Astrocyte of the spinal cord (primary cell): ENCODE results near the gene TESK1.
"Not testable (repeated sequence)": the region's sequence is repeated elsewhere in the genome, so short reads cannot be mapped to it uniquely, and the experiment has no call there.

ENCODE experiments used
- DNase-seq: peaks from one replicate; pipeline ENCODE4 v3.0.0; 2011; ENCODE audit warnings: low read depth, low spot score
- H3K4me3 ChIP-seq: 2 replicates; pipeline ENCODE4 v1.5.1; 2011; ENCODE audit warnings: low read depth, mild to moderate bottlenecking, low read length, moderate library complexity
- in situ Hi-C: cut with HindIII; loops from 2 replicates; pipeline ENCODE4 v1.10.0; 2017; ENCODE audit warnings: low sequenced_read_pairs
- TF ChIP-seq, protein P1 (sequence below): IDR thresholded peaks from 2 replicates; pipeline ENCODE4 v1.5.1; 2012; ENCODE audit warnings: low read depth, mild to moderate bottlenecking, low read length, inconsistent platforms

Gene TESK1

DNA sequence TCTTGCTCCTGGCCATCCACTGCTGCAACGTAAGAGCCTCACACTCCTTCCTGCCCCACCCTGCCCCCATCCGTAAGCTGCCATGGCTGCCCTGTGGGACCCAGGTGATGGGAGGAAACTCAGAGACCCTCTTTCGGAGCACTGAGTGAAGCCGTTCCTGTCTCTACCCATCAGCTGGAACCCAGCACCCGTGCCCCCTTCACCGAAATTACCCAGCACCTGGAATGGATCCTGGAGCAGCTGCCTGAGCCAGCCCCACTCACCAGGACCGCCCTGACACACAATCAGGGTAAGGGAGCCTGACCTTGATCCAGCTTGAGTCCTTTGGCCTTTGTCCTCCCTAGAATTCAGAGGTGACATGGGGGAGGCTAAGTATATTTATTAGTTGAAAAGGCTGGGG lies 3.2 kb downstream of the TESK1 start:
- TF ChIP-seq, protein P1, sequence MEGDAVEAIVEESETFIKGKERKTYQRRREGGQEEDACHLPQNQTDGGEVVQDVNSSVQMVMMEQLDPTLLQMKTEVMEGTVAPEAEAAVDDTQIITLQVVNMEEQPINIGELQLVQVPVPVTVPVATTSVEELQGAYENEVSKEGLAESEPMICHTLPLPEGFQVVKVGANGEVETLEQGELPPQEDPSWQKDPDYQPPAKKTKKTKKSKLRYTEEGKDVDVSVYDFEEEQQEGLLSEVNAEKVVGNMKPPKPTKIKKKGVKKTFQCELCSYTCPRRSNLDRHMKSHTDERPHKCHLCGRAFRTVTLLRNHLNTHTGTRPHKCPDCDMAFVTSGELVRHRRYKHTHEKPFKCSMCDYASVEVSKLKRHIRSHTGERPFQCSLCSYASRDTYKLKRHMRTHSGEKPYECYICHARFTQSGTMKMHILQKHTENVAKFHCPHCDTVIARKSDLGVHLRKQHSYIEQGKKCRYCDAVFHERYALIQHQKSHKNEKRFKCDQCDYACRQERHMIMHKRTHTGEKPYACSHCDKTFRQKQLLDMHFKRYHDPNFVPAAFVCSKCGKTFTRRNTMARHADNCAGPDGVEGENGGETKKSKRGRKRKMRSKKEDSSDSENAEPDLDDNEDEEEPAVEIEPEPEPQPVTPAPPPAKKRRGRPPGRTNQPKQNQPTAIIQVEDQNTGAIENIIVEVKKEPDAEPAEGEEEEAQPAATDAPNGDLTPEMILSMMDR: no peak
- in situ Hi-C loops: no loop called here
- no peak for DNase-seq
- no peak overlapping the region for H3K4me3 ChIP-seq

DNA sequence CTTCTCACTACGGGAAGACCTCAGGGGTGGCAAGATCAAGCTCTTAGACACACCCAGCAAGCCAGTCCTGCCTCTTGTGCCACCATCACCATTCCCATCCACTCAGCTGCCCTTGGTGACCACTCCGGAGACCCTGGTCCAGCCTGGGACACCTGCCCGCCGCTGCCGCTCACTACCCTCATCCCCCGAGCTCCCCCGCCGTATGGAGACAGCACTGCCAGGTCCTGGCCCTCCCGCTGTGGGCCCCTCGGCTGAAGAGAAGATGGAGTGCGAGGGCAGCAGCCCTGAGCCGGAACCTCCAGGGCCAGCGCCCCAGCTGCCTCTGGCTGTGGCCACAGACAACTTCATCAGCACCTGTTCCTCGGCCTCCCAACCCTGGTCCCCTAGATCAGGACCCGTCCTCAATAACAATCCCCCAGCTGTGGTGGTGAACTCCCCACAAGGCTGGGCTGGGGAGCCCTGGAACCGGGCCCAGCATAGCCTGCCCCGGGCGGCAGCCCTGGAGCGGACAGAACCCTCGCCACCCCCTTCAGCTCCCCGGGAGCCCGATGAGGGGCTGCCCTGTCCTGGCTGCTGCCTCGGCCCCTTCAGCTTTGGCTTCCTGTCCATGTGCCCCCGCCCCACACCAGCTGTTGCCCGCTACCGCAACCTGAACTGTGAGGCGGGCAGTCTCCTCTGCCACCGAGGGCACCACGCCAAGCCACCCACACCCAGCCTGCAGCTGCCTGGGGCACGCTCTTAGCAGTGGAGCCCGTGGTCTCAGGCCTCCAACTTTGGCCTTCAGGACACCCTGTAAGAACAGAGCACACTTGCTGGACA lies 4.1 kb downstream of the TESK1 start:
- in situ Hi-C loops: no loop called here
- DNase-seq: no peak
- TF ChIP-seq, protein P1: no peak
- no peak overlapping the region for H3K4me3 ChIP-seq

DNA sequence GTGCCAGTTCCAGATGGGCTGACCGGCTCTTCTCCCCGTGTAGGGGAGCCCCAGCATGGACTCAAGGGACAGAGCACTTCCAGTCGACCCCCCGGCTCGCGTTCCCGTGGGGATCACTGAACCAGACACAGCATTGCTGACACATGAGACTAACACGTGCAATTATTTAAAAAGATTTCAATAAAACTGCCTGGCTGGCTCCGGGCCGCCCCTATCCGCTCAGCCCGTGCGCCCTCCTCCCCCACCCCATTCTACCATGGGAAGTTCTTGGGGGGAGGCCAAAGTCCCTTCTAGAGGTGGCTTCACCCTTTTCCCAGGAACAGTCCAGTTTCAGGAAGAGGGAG lies 4.7 kb downstream of the TESK1 start:
- in situ Hi-C loops: no loop called here
- TF ChIP-seq, protein P1: no peak
- DNase-seq: no peak
- H3K4me3 ChIP-seq: no peak overlapping the region

DNA sequence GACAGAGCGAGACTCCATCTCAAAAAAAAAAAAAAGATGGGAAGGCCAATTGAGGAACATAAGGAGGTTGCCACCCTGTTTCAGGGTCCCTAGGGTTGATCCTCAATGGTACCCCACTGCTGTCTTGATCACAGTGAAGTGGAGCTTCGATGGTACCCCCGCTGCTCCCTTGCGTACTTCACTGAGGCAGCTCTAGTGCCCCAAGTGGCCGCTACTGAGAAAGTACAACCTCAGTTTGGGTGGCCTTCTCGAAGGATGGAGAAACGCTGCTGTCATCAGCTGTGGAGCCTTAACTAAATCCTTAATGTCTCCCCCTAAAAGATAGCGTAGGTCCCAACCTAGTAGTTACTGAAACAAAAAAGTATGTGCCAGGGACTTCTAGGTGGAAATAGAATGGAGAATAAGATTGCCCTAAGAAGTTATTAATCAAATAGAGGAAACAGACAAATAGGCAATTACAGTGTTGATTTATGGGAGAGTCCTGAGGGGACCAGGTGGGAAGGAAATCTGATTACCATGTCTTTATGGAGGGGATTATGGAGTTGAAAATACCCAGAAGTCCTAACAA lies 6.3 kb downstream of the TESK1 start:
- DNase-seq: peak; percentile 38
- TF ChIP-seq, protein P1: peak; percentile 83
- in situ Hi-C loops: no loop called here
- no peak overlapping the region for H3K4me3 ChIP-seq

DNA sequence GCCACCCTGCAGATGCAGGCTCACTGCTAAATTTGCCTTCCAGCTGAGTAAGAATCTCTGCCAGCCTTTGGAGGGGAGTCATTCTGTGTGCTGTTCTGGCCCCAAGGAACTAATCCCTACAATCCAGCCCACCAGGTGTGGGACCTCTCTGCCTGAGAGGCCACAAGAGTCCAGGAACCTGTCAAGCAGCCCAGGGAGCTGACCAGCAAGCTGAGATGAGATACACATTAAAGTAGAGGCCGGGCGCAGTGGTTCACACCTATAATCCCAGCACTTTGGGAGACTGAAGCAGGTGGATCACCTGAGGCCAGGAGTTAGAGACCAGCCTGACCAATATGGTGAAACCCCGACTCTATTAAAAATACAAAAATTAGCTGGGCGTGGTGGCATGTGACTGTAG lies 7.0 kb downstream of the TESK1 start:
- in situ Hi-C loops, DNase-seq, H3K4me3 ChIP-seq: not testable (repeated sequence)

DNA sequence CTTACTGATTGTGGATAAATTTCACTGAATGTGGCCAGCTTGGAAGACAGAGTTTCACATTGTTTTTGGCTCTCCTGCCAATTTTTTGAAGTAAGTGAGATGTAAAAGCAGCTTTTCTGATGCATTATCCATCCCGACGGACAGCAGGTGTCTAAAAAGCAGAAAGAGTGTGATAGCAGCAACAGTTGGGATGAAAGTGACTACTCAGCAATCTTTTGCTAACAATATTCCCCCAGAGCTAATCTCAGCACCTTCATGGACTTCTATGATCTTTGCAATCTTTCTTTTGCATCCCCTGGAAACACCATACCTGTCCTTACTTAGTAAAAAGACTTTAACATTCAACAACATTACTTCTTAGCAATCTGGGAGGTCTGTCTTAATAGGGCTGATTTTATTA lies 7.8 kb downstream of the TESK1 start:
- TF ChIP-seq, protein P1: no peak
- in situ Hi-C loops: no loop called here
- no peak for DNase-seq
- H3K4me3 ChIP-seq: no peak overlapping the region

DNA sequence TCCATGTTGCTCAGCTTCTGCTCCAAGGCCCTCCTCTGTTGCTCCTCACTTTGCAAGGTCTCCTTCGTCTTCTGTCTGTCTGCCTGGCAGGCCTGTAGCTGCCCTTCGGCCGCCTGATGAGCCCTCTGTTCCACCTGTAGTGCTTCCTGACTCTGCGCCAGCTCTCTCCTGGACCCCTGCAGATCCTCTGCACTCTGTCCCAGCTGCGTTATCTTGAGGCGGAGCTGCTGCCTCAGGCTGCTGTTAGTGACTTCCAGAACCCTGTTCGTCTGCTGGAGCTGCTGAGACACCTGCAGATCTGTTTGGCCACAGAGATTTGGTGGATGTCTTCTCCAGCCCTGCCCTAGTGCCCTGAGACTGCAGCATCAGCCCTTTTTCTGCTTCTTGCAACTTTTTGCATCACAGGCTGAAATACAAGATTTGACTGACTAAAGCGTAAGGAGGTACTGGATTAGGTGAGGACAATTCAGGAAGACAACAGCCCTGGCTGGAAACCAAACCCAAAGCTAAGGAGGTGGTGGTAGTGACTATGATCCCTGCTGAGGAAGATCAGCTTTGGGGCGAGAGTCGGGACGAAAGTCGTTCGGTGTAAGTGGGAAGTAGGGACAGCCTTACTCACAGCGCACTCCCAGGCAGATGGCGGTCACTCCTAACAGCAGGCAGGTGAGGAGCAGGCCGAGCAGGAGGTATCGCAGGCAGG lies 11.1 kb downstream of the TESK1 start:
- no peak for DNase-seq
- no peak overlapping the region for H3K4me3 ChIP-seq
- in situ Hi-C loops: no loop called here
- TF ChIP-seq, protein P1: no peak
